ENCODE measurements around the gene SERPINB1.

Gene SERPINB1

GRCh38 chr6:2782825-2783187, 58.9 kb downstream of the SERPINB1 start:
- Histone ChIP-seq H3K4me2 (ENCODE audit: low read depth, low read length, poor library complexity, severe bottlenecking) (no peak overlapping the region), H3K9me3 (ENCODE audit: insufficient read depth, low read length) (no peaks in the 10 kb centered on the region), H3K9me2 (replicated peaks; ENCODE audit: insufficient read depth, low read length) (no peaks in the 10 kb centered on the region), H4K20me1 (ENCODE audit: low read depth, low read length) (peaks cover 5% of the 10 kb centered on the region; the same call in 1 of the 2 replicates), H3K9ac (ENCODE audit: low read length) (no peak overlapping the region), H2AFZ (ENCODE audit: low read depth, low read length, severe bottlenecking) (no peak overlapping the region), H3F3A (ENCODE audit: insufficient read depth) (no peaks in the 10 kb centered on the region; the same call in 1 of the 2 replicates), H3K27ac (ENCODE audit: low read depth, low read length) (no peak overlapping the region), H3K4me3 (ENCODE audit: insufficient read depth, low read length, poor library complexity, severe bottlenecking) (no peak overlapping the region), H3K36me3 (ENCODE audit: low read length) (peaks cover 26% of the 10 kb centered on the region), H3K27me3 (ENCODE audit: low read length) (no peaks in the 10 kb centered on the region), H3K79me2 (ENCODE audit: insufficient read depth, low read length) (peaks cover 76% of the 10 kb centered on the region)
- no peak for TF ChIP-seq EZH2phosphoT487 (conservative IDR thresholded peaks at IDR 0.05; ENCODE audit: low read length)
- no peak for TF ChIP-seq CTCF (IDR thresholded peaks at IDR 0.05; ENCODE audit: insufficient read depth, low read length, poor library complexity, severe bottlenecking)

GRCh38 chr6:2782356-2782708, 59.3 kb downstream of the SERPINB1 start:
- Histone ChIP-seq H3K79me2 (ENCODE audit: insufficient read depth, low read length) (peaks cover 79% of the 10 kb centered on the region), H3K36me3 (ENCODE audit: low read length) (peaks cover 26% of the 10 kb centered on the region), H3K9me2 (replicated peaks; ENCODE audit: insufficient read depth, low read length) (no peaks in the 10 kb centered on the region), H3K9ac (ENCODE audit: low read length) (no peak overlapping the region), H2AFZ (ENCODE audit: low read depth, low read length, severe bottlenecking) (no peak overlapping the region), H3K27me3 (ENCODE audit: low read length) (no peaks in the 10 kb centered on the region), H3K9me3 (ENCODE audit: insufficient read depth, low read length) (no peaks in the 10 kb centered on the region), H3K4me2 (ENCODE audit: low read depth, low read length, poor library complexity, severe bottlenecking) (no peak overlapping the region), H4K20me1 (ENCODE audit: low read depth, low read length) (peaks cover 5% of the 10 kb centered on the region; the same call in 1 of the 2 replicates), H3K27ac (ENCODE audit: low read depth, low read length) (no peak overlapping the region), H3F3A (ENCODE audit: insufficient read depth) (no peaks in the 10 kb centered on the region; the same call in 1 of the 2 replicates), H3K4me3 (ENCODE audit: insufficient read depth, low read length, poor library complexity, severe bottlenecking) (no peak overlapping the region)
- TF ChIP-seq EZH2phosphoT487 (conservative IDR thresholded peaks at IDR 0.05; ENCODE audit: low read length) (no peak), CTCF (IDR thresholded peaks at IDR 0.05; ENCODE audit: insufficient read depth, low read length, poor library complexity, severe bottlenecking) (no peak)

Measured in SU-DHL-6 (cell line).